Measurements from ENCODE around the gene KCNQ5.
"Not testable (repeated sequence)": the region's sequence is repeated elsewhere in the genome, so short reads cannot be mapped to it uniquely, and the experiment has no call there.

The KCNQ5 gene

DNA sequence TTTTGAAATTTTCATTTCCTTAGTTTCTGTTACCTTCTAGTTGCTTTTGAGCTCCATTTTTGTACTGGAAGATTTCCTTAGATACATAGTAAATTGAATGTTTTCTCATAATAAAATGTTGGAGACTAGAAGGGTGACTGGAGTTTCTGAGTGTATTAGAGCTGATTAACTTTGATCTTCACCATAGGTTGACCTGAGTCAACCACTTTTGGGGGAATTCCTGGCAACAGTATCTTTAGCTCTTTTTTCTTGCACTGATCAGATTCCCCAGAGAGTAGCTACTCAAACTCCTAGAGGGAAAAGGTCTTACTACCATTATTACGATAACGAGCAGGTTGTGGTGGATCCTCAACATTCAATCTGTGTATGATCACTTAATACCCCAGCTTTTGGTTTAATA, 530.7 kb downstream of the KCNQ5 start:
- no peak for DNase-seq

DNA sequence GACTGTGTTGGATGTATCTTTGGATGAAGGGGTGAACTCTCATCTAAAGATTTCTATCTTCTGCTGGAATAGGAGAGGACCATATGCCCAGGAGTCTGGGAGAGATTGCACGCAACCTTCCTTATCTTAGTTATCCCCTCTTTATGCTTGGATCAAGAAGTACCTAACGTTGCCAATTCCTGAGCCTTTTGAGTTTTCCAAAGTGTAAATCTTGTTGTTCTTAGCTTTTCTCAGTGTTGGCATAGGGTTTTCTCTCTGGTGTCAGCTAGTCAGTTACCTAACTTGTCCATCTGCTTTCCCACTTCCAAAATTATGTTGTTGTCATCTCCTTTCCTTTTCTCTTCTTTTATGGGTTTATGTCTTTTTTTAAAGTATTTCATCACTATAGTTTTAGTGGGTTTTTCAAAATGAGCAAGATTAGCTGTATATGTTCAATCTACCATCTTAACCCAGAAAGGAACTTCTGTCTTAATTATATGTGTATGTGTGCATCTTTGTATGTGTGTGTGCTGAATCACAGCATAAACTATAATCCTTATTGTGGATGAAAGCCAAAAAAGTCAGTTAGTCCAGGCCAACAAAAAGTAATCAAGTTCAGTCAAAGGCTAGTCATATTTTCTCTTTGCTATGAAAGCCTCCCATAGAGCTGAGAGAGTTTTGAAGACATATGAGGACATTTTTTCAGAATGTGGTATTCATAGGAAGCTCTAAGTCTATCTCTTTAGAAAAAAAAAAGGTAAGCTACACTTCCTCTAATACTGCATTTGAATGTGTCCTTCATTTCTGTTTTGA, 531.3 kb downstream of the KCNQ5 start:
- DNase-seq = no peak

DNA sequence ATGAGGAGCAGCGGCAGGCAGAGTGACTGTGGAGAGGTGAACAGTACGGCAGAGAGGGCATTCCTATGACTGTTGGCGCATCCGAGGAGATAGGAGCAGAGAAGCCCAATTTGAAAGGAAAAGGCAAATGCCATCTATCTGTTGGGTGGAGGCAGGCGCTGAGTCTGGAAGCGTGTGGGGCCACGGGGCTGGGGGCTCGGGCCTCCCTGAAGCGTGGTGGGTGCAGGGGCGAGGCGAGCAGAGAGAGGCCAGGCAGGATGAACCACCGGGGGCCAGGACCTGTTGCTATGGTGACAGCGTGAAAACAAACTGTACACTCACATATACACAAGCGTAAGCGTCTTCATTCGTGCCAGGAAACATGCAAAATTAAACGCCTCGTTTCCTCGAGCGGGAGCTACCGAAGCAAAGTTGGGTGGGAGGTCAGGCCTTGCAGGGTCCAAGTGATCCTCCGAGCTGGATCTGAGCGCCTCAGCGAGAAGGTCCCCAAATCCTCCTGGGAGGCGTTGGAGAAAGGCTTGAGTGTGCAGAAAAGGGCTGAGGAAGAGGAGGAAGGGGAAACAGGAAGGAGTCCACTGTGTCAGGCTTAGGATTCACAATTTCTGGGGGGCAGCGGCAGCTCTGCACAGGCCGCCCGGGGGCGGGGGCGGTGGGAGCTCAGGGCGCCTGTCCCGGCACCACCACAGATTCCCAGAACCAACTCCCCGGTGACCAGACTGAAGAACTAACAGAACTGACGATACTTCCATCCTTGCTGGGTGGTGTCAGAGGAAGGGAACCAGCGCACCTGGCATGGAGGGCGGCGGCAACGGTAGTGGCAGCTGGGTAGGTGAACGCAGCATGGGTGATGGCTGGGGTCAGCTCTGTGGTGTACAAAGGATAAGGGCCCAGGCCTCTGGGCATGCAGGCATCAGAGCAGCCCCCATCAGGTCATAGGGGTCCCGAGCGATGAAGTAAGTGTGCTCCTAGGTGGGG, 535.2 kb downstream of the KCNQ5 start:
- DNase-seq = no peak

DNA sequence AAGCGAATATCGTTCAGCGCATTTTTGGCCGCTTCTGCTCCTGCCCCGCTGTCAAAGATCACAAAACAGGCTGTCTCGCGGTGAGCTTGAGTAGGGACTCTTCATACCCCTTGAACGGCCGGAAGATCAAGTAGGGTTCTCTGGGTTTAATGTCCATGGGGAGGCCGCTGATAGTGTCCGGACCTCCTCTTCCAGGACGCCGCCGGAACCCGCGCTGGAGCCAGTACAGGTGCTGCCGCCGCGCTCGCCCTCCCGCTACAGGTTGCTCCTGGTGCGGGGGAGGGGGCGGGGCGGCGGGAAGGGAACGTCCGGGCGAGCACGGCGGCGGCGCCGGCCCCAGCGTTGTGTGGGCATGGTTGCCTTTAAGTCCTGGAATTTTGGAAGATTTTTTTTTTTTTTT, 536.0 kb downstream of the KCNQ5 start:
- DNase-seq = no peak

DNA sequence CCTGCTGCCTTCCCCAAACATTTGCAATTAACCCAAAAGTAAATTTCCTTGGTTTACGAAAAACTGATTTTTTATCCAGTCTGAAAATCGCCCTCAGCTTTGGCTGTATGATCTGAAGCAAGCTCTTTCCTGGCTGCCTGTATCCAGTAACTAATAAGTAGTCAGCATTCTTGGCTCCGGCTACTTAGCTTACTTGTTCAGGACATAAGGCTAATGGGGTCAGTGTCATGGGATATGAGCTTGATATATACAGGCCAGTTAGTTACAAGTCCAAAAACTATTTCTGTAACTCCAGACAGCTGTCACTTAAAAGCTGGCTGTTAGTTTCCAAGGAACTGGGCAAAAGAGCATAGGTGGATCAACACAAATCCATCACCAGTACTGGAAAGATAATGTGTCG, 547.2 kb downstream of the KCNQ5 start:
- DNase-seq = no peak

DNA sequence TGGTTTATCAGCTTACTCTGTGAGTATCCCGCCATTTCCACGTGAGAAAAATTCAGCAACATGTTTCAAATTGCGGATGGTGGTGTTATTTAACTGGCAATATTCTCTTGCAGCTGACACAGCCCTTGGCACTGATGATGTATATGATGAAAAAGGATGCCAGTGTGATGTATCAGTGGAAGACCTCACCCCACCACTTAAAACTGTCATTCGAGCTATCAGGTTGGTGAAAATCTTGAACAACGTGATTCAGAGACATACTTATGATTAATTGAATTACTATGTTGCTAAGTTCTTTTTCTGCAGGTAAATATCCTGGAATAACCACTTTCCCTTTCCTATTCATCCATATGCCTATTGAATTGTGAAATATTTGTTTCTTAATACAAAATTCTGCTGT, 547.8 kb downstream of the KCNQ5 start:
- no peak for DNase-seq

DNA sequence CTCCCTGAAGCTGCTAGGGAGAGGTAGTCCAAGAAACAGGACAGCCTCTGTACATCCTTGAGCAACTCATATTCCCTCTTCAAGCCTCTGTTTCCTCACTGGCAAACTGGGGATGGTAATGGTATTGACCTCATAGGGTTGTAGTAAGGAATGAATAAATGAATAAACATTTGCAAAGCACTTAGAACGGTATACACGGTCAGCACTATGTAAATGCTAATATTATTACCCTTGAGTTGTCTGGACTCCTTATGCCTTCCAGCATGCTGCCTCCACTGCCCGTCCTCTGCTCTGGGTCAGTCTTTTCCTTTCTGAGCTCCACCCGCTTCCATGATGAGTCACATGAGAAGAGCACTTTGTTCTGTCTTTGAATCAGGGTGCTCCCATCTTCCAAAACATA, 552.8 kb downstream of the KCNQ5 start:
- no peak for DNase-seq

DNA sequence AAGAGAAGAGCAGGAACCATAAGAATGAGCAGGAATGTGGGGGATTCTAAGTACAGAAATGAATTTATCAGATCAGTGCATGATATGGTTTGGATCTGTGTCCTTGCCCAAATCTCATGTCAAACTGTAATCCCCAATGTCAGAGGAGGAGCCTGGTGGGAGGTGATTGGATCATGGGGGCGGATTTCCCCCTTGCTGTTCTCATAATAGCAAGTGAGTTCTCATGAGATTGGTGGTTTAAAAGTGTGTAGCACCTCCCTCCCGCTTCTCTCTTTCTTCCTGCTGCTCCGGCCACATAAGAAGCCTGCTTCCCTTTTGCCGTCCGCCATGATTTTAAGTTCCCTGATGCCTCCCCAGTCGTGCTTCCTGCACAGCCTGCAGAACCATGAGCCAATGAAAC, 554.2 kb downstream of the KCNQ5 start:
- no peak for DNase-seq

DNA sequence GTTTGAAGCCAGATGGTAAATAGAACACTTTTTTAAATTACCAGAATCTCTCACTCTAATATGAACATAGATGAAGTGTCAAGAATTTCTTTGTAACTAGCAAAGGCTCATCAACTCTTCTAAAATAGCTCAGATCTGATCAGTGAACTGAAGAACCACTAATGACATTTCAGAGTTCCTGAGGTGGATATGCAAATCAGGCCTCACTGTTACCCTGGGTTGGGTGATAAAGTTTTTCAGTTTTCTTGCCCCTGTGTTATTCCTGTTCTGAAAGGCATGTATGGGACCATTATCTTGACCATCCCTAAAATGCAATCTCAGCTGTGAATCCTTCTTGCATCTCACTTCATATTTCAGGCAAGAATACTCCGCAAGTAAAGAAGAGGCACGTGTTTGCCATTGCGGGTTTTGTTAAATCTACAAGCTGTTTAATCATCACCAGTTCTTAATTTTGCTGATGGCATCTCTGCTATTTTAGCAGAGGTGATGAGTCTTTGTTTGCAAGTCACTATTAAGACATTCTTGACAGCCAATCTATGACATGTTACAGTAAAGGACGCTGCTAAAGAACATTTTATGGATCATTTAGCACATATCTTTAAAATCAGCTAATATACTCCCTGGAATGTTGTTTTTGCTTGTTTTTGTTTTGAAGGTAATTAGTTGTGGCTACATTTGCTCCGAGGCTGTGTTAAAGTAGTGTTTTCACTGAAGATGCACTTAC, 555.5 kb downstream of the KCNQ5 start:
- no peak for DNase-seq

DNA sequence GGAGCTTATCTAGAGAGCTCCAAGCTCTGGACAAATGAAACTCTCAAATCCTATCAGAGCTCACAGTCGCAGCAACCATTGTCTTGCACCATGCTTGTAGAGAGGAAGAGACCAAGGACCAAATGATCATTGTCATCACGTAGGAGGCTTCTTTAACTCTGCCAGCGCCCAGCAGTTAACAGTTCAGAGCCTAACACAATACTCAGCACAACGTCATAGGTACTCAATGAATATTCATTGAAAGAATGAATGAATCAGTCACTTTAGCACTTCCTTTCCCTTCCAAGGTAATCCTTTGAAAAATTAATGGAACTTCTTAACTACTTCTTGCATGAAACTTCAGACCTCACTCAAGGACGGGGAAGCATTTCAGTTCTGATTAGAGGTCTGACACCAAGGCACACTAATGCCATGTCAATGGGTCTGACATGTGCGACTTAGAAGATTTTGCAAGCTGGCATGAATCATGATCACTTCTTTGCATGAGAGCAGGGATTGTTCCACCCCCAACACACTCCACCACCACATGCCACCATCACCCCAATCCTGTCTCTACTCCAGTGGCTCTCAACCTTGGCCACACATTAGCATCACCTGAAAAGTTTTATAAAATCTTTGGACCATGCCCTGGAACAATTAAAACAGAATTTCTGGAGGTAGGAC, 558.3 kb downstream of the KCNQ5 start:
- no peak for DNase-seq

DNA sequence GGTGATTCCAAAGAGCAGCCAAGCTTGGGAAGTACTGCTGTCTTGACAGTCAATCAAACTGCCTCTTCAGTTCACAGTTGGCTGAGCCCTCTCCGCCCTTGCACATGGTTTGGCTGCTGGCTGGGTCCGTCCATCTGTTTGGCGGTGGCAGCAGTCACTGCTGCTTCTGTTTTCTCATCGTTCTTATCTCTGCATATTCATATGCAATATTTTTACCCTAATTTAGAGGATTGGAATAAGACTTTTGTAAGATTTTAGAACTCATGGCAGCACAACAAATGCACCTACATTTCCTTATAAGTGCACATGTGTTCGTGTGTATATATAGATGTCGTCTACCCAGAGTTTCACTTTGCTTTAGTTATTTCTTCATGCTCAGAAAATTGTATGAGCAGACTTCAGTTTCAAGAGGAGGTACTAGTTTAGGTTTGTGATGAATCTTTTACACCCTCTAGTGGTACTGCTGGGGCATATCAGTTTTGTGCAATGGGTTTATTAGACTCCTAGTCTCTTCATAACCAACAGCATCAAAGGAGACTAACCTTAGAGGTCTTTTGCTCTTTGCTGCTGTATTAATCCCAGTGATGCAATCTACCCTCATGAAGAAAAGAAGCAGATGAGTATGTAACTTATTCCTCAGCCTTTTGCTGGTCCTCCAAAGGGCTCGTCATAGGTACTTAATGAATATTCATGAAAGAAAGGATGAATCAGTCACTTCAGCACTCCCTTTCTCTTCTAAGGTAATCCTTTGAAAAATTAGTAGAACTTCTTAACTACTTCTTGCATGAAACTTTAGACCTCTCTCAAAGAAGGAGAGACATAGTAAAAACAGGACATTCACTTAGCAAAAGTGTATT, 559.1 kb downstream of the KCNQ5 start:
- DNase-seq = no peak

DNA sequence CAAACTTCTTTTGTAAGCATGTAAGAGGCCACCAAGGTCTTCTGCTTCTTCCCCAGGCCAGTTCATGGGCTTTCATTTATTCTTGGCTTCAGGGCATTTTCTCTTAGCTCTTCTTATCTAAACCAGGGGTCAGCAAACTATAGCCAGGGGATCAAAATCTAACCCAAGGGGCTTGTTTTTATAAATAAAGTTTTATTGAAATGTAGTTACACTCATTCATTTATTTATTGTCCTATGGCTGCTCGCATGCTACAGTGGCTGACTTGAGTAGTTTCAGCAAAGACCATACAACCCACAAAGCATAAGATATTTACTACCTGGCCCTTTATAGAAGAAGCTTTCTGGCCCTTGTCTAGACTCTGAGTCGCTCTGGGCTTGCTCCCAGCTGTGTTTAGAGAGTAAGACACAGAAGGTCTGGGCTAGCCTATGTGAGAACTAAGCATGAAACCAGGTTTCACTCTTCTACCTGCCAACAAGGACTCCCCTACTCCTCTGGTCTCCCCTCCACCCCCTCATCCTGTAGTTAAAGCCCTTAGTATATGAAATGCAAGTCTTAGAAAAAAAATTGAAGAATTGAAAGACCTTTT, 560.2 kb downstream of the KCNQ5 start:
- DNase-seq = no peak

DNA sequence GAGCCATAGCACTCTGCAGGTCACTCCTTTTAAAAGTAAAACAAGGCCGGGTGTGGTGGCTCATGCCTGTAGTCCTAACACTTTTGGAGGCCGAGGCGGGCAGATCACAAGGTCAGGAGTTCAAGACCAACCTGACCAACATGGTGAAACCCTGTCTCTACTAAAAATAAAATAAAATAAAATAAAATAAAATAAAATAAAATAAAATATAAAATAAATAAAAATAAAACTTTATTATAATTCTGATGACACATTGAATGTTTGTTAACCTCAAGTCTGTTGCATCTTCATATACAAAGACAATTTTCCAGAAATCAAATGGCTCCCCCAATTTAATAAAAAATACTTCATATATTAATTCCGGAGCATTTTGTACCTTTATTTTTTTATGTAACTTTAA, 571.4 kb downstream of the KCNQ5 start:
- DNase-seq = not testable (repeated sequence)

DNA sequence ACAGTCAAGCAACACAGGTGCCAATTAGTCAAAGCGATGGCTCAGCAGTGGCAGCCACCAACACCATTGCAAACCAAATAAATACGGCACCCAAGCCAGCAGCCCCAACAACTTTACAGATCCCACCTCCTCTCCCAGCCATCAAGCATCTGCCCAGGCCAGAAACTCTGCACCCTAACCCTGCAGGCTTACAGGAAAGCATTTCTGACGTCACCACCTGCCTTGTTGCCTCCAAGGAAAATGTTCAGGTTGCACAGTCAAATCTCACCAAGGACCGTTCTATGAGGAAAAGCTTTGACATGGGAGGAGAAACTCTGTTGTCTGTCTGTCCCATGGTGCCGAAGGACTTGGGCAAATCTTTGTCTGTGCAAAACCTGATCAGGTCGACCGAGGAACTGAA, 572.9 kb downstream of the KCNQ5 start:
- DNase-seq = no peak

DNA sequence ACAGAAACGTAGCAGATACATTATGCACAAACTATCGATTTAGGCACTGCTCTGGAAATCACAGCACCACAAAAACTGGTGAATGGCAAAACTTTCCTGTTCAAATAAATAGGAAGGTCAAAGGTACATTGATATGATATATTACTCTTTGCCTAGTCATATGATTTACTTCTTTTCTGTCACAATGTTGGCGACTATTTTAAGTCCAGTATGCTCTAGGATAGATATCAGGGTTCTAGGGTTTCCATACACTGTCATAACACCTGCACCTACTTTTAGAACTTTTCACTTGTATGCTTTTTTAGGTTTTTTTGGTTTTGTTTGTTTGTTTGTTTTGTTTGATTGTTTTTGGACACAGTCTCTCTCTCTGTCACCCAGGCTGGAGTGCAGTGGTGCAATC, 578.4 kb downstream of the KCNQ5 start:
- DNase-seq = no peak

DNA sequence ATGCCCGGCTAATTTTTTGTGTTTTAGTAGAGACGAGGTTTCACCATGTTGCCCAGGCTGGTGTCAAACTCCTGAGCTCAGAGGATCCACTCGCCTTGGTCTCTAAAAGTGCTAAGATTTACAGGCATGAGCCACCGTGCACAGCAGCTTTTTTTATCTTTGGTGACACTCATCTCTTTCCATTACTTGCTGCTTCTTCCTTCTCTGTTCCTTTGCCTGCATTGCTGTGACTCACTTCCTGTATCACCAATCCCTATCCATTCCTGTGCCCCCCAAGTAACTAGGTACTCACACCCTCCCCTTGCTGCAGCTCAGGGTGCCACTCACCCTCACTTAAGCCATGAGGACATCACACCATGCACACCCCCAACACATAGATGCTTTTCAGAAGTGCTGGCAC, 578.9 kb downstream of the KCNQ5 start:
- no peak for DNase-seq

DNA sequence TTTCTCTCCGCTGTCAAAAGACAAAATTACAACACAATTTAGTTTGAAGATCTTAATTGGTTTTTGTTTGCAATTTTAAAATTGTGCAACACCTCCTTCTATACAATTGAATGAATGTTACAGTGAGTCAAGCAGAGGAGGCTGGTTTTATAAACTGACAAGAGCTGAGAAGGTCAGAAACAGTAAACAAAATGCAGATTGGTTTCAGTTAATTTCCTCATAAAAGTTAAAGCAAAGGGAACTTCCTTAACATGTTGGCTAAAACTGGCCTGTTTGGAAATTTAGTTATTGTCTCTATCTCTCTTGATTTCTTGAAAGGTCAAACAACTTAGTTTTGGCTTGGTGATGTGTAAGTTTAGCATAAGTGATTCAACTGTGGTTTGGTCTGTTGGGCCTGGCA, 581.2 kb downstream of the KCNQ5 start:
- DNase-seq = no peak

DNA sequence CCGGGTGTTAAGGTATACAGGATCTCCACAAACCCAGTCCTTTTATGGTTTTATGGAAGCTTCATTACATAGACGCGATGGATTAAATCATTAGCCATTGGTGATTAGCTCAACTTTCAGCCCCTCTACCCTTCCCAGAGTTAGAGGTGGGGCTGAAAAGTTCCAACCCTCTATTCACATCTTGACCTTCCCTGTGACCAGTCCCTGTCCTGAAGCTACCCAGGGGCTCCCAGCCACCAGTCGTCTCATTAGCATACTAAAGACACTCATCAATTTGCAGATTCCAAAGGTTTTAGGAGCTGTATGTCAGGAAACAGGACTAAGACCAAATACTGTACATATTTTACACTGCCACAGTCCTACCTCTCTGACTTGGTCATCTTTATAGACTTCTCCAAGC, 582.4 kb downstream of the KCNQ5 start:
- DNase-seq = no peak

DNA sequence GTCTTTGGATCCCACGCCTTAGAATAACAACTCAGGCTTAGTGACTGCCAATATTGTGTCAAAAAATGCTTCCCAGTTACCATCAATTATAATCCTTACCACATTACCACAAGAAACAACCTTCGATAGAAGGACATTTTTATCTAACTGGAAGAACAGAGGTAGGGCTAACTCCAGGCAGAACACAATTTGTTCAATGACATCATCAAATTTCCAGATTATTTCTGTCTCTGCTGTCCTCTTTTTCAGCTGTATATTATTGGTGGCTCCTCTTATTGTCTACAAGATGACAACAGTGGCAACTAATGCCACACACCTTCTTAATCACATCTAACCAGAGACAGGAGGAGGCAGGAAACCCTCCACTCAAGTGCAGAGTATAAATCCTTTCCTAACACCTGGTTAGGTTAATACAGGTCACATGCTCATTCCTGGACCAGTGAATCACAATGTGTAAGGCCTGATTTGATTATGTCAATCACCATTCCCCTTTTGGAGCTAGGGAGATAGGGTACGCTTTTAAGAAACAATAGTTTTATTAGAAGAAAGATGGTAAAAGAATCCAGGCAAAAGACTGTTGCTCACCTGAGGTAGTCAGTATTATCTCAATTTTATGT, 585.5 kb downstream of the KCNQ5 start:
- DNase-seq = no peak

DNA sequence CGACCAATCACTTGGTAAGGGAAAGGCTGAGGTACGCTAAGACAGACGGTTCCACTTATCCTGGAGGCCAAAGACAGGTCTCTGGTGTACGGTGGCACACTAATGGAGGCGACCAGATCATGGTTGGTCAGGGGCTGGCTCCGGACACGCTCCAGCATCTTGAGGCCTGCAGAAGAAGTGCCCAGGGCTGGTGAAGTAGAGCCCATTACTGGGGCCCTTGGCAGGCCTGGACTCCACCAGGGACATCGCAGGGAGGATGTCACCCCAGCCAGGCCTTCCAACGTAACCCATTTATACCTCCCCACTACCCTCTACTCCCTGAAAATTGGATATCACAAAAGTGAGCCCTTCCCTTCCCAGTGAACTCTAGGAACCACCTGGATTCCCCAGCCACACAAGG, 587.3 kb downstream of the KCNQ5 start:
- DNase-seq = no peak

DNA sequence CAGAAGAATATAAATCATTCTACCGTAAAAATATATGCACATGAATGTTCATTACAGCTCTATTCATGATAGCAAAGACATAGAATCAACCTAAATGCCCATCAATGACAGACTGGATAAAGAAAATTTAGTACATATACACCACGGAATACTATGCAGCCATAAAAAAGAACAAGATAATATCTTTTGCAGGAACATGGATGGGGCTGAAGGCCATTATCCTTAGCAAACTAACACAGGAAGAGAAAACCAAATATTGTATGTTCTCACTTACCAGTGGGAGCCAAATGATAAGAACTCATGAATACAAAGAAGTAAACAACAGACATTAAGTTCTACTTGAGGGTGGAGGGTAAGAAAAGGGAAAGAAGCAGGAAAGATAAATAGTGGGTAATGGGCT, 595.0 kb downstream of the KCNQ5 start:
- DNase-seq = no peak

Measured in activated T-cell treated with anti-CD3 and anti-CD28 coated beads, Interleukin-2, amount 50 U/mL, for 48 hours (primary cell).